Tibial artery (tissue), 4 donors: ENCODE results near the gene SPEN.
"Not testable (repeated sequence)": the region's sequence is repeated elsewhere in the genome, so short reads cannot be mapped to it uniquely, and the experiment has no call there.

Experiments
- DNase-seq, 2 donors: peaks; one replicate each; pipeline ENCODE4 v3.0.0-alpha.2; 2019
- H3K27ac ChIP-seq, 2 donors: fragments of 200-600 bp; sonication (generic) in 1 of 2; 1 replicate in 1 of 2; 2 replicates in 1 of 2; pipeline ENCODE4 v1.5.1; 2018 to 2019; ENCODE audit warnings: mild to moderate bottlenecking in 1 of 2
- H3K27me3 ChIP-seq, 2 donors: fragments of 200-600 bp; sonication (generic) in 1 of 2; one replicate each; pipeline versions ENCODE4 v1.5.1 to v1.6.0; 2016 to 2019
- H3K36me3 ChIP-seq, 3 donors: fragments of 200-600 bp; sonication (generic) in 2 of 3; one replicate each; pipeline ENCODE4 v1.5.1; 2016 to 2019; ENCODE audit warnings: mild to moderate bottlenecking in 2 of 3
- H3K4me1 ChIP-seq, 4 donors: fragments of 200-600 bp; sonication (generic) in 2 of 4; 1 replicate in 3 of 4; 2 replicates in 1 of 4; pipeline ENCODE4 v1.5.1; 2016 to 2019
- H3K4me3 ChIP-seq, 2 donors: fragments of 200-600 bp; sonication (generic) in 1 of 2; 1 replicate in 1 of 2; 2 replicates in 1 of 2; pipeline ENCODE4 v1.5.1; 2018 to 2019; ENCODE audit warnings: mild to moderate bottlenecking in 2 of 2
- H3K9me3 ChIP-seq, 3 donors: fragments of 200-600 bp; sonication (generic) in 1 of 3; one replicate each; pipeline ENCODE4 v1.5.1; 2016 to 2019
- intact Hi-C: fragments of 100-400 bp; cut with DNase I; formaldehyde crosslinking; loops from one replicate; pipeline ENCODE4 v1.15.0; 2023; ENCODE audit warnings: low total_unique reads
- TF ChIP-seq, protein P1 (sequence below), 2 experiments: fragments of 200-600 bp in 1 of 2; fragments of 450-650 bp in 1 of 2; IDR thresholded peaks; one replicate each; pipeline ENCODE4 v1.5.1; 2017 to 2019; ENCODE audit warnings: antibody characterized with exemption in 2 of 2, mild to moderate bottlenecking in 1 of 2, moderate library complexity in 1 of 2

Gene SPEN

DNA sequence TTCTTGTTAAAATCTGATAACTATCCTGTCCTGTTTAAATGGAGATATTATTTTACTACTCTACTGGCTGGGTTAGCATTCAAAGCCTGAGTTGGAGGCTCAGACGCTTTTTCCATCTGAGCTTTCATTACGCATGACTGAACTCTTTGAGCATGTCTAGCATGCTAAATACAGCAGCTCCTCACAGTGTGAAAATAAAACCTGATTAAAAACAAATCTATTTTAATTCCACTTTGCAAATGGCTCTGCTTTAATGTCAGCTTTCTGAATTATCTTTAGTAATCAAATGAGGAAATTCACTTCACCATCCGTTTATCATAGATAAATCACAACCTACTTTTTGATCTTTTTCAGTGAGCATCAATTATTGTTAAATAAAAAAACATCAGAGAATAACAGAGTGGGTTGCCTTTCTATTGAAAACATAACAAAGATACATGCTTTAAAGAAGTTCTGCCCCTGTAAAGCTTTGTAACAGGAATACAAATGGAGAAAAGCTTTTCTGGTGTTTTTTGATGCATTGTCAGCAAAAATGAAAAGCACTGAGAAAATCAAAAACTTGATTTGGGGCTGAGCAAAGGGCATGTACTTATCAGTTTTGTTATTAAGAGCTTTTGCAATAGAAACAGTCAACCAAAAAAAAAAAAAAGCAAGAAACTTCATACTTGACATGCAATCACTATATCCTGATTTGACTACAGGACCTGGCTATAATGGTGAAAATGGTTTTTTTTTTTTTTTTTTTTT lies 3.5 kb upstream of the SPEN start:
- H3K4me1 ChIP-seq, result peaks cover 0 to 36% (median 15%) of the 10 kb centered on the region in 4 donors
- intact Hi-C loops, result no loop called here
- no peak overlapping the region for H3K4me3 ChIP-seq
- no peaks in the 10 kb centered on the region for H3K9me3 ChIP-seq
- peak overlapping the region in 1 of 2 donors; percentile 3 for H3K27ac ChIP-seq
- H3K27me3 ChIP-seq, result no peaks in the 10 kb centered on the region
- TF ChIP-seq, protein P1, sequence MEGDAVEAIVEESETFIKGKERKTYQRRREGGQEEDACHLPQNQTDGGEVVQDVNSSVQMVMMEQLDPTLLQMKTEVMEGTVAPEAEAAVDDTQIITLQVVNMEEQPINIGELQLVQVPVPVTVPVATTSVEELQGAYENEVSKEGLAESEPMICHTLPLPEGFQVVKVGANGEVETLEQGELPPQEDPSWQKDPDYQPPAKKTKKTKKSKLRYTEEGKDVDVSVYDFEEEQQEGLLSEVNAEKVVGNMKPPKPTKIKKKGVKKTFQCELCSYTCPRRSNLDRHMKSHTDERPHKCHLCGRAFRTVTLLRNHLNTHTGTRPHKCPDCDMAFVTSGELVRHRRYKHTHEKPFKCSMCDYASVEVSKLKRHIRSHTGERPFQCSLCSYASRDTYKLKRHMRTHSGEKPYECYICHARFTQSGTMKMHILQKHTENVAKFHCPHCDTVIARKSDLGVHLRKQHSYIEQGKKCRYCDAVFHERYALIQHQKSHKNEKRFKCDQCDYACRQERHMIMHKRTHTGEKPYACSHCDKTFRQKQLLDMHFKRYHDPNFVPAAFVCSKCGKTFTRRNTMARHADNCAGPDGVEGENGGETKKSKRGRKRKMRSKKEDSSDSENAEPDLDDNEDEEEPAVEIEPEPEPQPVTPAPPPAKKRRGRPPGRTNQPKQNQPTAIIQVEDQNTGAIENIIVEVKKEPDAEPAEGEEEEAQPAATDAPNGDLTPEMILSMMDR (IDR thresholded peaks at IDR 0.05), result no peak
- DNase-seq, result no peak
- no peaks in the 10 kb centered on the region for H3K36me3 ChIP-seq

DNA sequence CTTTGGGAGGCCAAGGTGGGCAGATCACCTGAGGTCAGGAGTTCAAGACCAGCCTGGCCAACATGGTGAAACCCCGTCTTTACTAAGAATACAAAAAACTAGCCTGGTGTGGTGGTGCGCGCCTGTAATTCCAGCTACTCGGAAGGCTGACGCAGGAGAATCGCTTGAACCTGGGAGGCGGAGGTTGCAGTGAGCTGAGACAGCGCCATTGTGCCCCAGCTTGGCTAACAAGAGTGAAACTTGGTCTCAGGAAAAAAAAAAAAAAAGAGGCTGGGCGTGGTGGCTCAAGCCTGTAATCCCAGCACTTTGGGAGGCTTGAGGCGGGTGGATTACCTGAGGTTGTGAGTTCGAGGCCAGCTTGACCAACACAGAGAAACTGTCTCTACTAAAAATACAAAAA lies 1.5 kb upstream of the SPEN start:
- peaks cover 0 to 49% (median 22%) of the 10 kb centered on the region in 4 donors for H3K4me1 ChIP-seq
- H3K36me3 ChIP-seq, H3K27me3 ChIP-seq, H3K9me3 ChIP-seq, intact Hi-C loops, H3K27ac ChIP-seq: not testable (repeated sequence)
- H3K4me3 ChIP-seq, result peak overlapping the region in 1 of 2 donors; percentile 98
- peak in 1 of 2 donors; percentile 60 for DNase-seq

DNA sequence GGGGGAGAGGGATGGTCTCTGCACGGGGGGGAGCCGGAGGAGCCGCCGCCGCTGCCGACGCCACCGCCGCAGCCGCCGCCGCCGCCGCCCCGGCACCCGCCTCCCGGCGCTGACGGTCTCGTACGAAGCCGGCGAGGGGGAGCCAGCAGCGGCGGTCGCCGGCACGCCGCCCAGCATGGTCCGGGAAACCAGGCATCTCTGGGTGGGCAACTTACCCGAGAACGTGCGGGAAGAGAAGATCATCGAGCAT lies 311 bp downstream of the SPEN start:
- peaks cover 0 to 67% (median 36%) of the 10 kb centered on the region in 4 donors for H3K4me1 ChIP-seq

DNA sequence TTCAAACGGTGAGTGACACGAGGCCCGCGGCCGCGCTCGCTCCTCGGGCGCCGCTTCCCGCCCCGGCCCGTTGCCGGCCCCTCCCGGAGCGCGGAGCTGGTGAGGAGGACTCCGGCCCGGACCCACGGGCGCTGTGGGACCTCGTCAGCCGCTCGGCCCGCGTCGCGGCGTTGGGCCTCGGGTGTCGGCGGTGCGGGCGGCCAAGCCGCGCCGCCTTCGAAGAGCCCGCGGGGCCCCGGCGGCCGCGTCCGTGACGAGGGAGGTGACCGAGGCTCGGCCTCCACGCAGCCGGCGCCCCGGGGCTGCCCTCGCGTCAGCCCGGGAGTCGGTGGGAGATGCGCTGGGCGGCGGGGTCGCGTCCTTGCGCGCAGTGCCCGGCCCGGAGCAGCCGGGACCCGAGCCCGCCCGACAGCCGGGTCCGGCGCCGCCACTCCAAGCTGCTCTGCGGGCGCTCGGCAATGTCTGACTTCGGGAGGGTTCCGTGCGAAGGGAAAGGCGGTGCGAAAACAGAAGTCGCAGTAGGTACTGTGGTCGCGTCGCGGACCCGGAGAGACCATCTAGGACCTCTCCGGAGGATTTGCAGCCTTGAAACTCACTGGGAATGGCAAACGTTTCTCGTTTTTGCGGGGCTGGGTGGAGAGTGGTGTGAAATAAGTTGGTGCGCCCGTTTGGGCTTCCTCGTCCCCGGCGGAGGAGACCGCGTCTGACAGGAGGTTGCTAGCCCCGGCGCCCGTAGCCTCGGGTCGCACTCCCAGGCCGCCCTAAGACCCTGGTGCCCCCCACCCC lies 829 bp downstream of the SPEN start:
- H3K4me3 ChIP-seq, result peak overlapping the region; percentile 93 to 98
- peak in 1 of 2 donors; percentile 74 for DNase-seq
- H3K4me1 ChIP-seq, result peaks cover 0 to 72% (median 40%) of the 10 kb centered on the region in 4 donors
- H3K27ac ChIP-seq, result peak overlapping the region; percentile 99
- TF ChIP-seq, protein P1 (IDR thresholded peaks at IDR 0.05), result no peak
- intact Hi-C loops, result loop anchor here (2.0 kb wide), 1 partner anchor 36 kb away; no protein-coding TSS in a partner anchor
- H3K9me3 ChIP-seq, result no peaks in the 10 kb centered on the region
- H3K36me3 ChIP-seq, result no peaks in the 10 kb centered on the region
- no peaks in the 10 kb centered on the region for H3K27me3 ChIP-seq

More for the DNA sequence above, 311 bp downstream of the SPEN start:
- DNase-seq, result no peak
- no peaks in the 10 kb centered on the region for H3K27me3 ChIP-seq
- H3K9me3 ChIP-seq, result no peaks in the 10 kb centered on the region
- peak overlapping the region; percentile 93 to 98 for H3K4me3 ChIP-seq
- intact Hi-C loops, result loop anchor here (2.0 kb wide), 1 partner anchor 37 kb away; no protein-coding TSS in a partner anchor
- TF ChIP-seq, protein P1 (IDR thresholded peaks at IDR 0.05), result no peak
- peak overlapping the region; percentile 99 for H3K27ac ChIP-seq
- H3K36me3 ChIP-seq, result no peaks in the 10 kb centered on the region

DNA sequence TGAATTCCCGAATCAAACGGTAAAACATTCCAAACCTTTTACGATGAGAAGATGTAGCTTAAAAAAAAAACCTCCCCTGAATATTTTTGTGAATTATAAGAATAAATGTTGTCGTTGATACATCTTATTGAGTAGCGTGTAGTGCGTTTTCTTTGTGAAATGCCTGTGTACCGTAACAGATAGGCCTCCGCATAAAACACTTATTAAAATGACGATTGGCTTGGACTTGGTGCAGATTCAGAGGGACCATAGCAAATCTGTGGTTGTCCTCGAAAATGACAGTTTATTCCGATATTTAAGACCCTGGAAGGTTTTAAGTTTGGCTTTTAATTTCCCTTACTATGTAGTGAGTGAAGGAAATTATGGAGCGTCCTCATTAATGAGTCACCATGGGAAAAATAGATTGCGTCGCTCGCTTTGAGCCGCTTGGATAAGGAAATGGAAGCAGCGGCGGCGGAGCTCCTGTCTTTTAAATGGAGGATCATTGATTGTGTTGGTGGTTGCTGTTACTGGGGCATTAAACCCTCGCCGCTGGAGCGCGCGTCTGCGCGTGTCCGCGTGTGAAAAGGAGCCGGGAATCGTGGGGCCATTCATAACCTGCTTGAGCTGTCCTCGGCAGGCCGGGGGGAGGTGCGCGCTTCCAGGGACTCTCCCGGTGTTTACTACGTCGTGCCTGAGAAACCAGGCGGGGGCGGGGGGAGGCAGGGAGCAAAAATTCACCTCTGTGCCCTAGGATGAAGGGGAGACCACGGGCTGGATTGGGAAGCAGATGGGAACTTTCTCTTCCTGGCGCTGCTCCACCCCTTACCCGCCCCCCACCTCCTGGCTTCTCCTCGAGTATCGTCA lies 1.6 kb downstream of the SPEN start:
- intact Hi-C loops, result loop anchor here (2.0 kb wide), 1 partner anchor 36 kb away; no protein-coding TSS in a partner anchor
- Histone ChIP-seq H3K4me1 (peaks cover 0 to 71% (median 43%) of the 10 kb centered on the region in 4 donors), H3K9me3 (no peaks in the 10 kb centered on the region), H3K27ac (peak overlapping the region; percentile 99), H3K36me3 (no peaks in the 10 kb centered on the region), H3K27me3 (no peaks in the 10 kb centered on the region), H3K4me3 (peak overlapping the region; percentile 93 to 98)
- DNase-seq, result peak; percentile 87 to 89
- TF ChIP-seq, protein P1 (IDR thresholded peaks at IDR 0.05), result no peak
